ENCODE results near the gene POPDC2. TPM values are rescaled to one million over a fixed set of nuclear protein-coding genes. Genes with fewer than 3 reads are reported as not detected.
"Not testable (repeated sequence)": the region's sequence is repeated elsewhere in the genome, so short reads cannot be mapped to it uniquely, and the experiment has no call there.

POPDC2 gene
- total RNA-seq, 1 experiment from 2014 or later = 0.54 TPM

DNA sequence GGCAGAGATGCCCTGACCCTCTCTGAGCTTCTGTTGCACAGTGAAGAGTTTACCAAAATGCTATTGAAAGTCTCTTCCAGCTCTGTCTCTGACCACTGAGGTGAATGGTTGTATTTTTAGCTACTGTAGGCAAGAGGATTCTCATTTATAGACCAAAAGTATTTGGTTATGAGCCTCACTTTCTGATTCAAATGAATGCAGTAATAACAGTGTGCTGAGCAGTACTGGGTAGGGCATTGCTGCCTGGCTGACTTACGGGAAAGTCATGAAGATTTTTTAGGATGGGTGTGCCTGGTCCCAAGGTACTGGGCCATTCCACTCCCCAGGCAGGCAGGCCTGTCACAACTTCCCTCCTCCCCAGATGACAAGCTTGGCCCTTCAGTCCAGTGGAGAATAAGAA lies 47.2 kb downstream of the POPDC2 start:
- no peak for DNase-seq (ENCODE audit: low spot score)

DNA sequence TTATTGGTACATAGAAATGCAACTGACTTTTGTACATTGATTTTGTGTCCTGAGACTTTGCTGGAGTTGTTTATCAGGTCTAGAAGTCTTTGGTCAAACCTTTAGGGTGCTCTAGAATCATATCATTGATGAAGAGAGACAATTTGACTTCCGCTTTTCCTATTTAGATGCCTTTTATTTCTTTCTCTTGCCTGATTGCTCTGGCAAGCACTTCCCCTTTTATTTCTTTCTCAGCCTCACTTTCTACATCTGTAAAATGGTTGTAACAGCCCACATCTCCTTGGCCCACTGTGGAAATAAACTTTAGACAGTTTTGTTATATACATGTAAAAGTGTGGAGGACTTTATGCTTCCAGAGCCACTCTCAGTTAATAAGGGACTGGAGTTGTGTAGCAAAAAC lies 48.7 kb downstream of the POPDC2 start:
- DNase-seq (ENCODE audit: low spot score) = no peak

DNA sequence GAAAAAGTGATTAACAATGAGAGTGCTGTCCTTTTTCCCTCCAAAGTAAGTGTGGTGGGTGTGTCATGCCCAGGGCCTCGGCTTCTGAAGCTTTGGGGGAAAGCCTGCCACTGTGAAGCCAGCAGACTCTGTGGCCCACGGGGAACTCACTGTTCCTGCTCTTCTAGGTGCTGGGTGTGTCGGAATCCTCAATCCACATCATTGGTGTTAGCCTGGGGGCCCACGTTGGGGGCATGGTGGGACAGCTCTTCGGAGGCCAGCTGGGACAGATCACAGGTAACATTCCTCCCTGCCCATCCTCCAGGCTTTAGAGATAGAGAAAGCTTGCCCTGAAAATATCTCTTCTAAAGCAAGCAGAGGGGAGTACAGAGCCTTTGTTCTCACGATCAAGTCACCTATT lies 51.1 kb downstream of the POPDC2 start:
- no peak for DNase-seq (ENCODE audit: low spot score)

DNA sequence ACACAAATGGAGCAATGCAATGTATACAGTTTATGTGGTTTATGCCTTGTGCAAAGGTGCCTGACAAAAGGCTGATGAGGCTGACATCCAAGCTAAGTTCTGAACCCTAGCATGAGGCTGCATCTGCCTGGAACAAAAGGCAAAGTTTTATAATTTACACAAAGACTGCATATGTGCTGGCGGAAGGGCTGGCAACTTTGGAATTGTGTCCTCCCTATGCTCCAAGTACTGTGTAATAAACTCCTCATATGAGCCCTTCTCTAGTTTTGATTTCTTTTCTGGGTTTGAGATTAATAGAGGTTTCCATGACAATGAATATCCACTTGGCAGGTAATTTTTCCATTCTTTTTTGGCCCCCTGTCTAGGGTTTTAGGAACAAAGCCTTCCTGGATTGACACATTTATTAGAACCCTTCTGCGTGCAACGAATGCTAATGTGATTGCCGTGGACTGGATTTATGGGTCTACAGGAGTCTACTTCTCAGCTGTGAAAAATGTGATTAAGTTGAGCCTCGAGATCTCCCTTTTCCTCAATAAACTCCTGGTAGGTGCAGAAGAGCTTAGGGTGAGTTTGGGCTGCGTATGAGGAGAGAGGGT lies 51.9 kb downstream of the POPDC2 start:
- DNase-seq (ENCODE audit: low spot score) = no peak

DNA sequence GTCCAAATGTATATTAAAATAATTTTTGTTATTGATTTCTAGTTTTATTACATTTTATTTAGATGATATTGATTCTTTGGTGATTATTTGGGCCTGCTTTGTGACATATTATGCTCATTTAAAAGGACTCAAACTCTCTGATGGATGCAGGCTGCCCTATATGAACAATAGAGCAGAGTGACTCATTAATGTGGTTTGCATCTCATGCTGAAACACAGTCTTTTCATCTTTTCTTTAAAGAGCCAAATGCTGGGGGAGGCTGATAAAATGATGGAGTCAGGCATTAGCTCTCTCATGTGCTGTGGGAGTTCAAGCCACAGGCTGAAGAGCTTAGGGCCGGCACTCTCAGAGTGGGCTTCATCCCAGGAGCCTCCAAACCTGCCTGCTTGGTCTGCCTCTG lies 55.5 kb downstream of the POPDC2 start:
- peak; percentile 44 for DNase-seq (ENCODE audit: low spot score)

DNA sequence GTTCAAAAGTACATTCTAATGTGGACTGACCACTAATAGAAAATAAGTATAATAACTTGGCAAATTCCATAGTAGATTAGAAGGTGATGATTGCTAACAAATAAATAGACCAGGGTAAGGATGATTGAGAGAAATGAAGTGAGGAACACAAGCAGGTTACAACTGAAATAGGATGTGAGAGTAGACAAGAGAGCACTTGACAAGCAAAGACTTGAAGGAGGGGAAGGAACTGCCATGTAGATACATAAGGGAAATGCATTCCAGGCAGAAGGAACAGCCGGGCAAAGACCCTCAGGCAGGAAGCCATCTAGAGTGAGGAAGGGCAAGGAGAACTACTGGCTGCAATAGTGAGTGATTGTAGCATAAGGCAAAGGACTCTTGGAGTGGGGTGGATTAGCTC lies 57.7 kb downstream of the POPDC2 start:
- no peak for DNase-seq (ENCODE audit: low spot score)

DNA sequence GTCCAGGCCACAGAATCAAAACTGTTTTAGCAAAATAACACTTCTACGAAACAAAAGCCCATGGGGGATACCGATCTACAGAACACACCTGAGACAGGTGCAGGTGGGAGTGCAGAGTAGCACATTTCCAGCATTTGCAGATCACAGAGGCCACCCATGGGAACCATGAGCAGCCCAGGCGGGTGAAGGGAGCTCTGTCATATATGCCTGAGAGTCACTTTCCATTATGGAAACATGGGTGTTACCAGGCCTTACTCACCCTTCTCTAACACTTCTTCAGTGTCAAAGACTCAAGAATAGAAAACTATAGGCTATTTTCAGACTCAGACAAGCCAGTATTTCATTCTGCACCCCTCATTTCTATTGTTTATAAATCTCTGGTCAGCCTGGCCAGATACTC lies 59.2 kb downstream of the POPDC2 start:
- no peak for DNase-seq (ENCODE audit: low spot score)

DNA sequence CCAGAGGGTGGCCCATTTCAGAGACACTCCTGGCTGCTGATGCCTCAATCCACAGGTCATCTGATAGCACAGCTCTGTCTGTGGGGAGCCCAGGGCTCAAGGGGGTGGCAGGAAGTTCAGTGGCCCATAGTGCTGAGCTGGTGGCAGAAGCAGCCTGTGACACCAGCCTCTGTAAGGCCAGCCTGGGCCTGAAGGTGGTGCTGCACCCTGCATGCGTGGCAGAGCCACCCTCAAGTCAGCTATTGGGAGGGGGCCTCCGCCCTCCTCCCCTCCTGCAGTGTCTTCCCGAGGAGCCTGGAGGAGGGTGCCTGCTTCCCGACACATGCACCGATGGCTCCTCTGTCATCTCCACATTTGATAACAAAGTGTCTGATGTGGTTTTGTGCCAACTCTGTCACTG lies 59.7 kb downstream of the POPDC2 start:
- peak; percentile 33 for DNase-seq (ENCODE audit: low spot score)

DNA sequence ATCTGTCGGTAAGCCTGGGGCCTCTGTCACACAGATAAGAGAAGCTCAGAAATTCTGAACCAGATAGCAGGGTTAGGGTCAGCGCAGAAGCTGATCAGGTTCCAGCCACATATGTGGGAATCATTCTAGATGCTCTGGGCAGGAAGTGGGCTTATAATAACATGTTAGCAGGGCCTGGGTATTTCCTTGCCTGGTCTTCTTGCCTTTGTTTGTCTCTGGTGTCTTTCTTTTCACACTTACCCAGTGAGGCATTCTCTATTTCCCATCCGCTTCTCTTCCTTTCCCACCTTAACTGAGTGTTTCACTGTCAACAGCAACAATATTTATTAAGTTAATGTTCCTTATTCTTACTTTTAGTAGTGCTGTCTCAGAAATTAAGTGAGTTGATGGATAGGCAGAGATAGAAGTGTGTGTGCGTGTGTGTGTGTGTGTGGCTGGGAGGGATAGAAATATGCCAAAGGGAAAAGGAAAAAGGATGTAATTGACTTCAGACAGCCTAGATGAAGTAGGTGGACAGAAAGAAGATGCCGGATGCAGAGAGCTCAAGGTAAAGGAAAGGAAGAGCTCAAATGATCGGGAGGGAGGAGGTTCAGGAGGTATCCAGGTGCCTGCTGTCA lies 60.7 kb downstream of the POPDC2 start:
- no peak for DNase-seq (ENCODE audit: low spot score)

DNA sequence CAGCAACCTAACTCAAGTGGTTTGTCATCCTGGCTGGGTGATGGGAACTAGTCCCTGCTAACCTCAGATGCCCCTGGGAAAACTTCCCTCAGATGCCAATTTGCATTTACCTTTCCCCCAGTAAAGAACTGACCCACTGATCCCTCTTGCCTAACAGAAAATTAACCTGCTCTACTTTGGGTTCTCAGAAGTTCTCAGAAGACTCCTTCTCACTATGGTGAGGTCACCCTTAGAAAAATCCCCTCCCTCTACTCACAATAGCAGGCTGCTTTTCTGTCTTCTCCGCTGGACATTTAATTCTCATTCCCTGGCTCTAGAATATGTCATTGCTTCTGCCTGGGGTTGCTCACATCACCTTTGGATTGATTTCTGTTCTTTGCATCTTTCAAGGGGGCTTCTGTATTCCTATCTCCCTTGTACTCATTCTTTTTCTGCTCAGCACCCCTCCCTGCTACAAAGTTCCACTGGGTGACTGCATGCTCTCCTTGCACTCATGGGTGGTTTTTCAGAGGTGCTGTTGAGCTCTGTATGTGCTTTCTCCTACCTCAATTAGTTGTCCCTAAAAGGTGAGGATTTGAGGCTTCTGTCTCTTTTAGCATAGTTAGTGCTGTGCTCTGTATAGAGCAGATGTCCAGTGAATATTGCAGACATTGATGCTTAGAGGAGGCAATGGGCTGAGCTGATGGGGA lies 61.8 kb downstream of the POPDC2 start:
- DNase-seq (ENCODE audit: low spot score) = no peak

DNA sequence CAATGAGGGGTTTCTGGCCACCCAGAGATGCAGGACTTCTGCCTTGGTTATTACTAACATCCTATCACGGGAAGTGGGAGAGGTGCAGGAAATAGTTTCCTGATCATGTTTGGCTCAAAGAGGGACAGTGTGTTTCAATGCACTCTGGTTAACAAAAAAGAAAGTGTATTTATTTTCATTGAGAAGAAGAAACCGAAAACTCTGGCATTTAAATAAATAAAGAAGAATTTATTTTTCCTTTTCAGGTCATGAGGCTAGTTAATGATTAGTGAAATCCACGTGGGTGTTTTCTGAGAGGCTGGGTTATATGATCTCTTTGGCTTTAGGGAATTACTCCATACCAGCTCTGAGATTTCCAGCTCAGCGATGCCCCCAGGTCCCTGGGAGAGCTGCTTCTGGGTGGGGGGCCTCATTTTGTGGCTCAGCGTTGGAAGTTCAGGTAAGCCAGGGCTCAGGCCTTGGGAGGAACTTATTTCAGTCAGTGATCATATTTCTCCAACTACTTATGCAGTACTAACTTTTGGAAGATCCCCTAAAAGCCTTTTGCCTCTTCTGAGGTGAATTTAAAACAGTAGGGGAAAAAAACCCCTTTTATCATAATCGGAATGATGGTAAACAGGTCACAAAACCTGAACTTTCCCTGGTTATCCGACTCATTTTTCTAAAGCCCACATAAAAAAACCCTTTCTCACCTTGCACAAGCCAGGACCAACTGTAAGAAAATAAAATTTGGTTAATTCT lies 62.7 kb downstream of the POPDC2 start, which contains the start of gene PLA1A:
TSS of gene PLA1A (plus strand) at position 338 of the 741 bp plus-strand sequence. CDS start at position 367, 29 bp downstream.
- DNase-seq (ENCODE audit: low spot score) = no peak

DNA sequence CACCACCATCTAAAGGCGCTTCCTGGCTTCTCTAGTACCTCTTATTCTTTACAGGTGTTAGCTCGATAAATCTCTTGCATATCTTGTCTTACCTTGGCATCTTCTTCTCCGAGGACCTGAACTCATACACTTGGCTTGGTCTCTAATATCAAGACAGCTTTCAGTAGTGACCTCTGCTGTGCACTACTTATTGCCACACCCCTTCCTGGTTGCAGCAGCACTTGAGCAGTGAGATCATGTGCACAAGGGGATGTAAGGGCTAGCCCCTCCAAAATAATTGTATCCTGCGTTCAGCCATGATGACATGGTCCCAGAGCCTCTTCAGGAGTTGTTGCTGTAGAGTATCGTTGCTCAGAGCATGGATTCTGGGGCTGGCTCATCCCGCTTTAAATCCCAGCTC lies 64.0 kb downstream of the POPDC2 start:
- DNase-seq (ENCODE audit: low spot score) = no peak

DNA sequence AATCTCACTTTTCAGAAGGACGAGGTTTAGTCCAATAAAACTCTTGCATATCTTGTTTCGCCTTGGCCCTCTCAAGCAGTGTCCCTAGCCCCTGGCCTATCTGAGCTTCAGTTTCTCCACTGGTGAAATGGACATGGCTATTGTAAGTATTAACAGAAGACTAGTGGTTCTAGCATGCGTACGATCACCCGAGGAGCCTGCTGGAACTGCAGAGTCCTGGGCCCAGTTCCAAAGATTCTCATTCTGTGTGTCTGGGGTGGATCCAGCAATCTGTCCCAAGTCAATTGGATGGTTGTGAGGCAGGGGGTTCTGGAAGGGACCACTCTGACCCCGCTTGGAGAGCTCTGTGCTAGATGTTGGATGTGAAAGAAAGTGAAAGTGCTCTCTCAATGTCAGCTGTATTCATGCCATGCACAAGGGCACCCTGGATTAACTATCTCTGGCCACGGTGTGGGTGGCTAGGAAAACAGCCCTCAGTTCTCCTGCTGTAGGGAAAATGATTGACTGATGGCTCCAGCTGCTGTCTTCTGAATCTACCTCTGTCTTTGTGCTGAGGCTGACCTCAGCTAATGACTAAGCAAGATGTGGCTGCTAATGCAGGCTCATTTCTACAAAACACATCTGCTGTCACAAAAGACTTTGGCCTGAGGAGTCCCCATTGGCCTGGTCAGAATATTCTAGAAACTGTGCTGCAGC lies 64.6 kb downstream of the POPDC2 start:
- DNase-seq (ENCODE audit: low spot score) = no peak

DNA sequence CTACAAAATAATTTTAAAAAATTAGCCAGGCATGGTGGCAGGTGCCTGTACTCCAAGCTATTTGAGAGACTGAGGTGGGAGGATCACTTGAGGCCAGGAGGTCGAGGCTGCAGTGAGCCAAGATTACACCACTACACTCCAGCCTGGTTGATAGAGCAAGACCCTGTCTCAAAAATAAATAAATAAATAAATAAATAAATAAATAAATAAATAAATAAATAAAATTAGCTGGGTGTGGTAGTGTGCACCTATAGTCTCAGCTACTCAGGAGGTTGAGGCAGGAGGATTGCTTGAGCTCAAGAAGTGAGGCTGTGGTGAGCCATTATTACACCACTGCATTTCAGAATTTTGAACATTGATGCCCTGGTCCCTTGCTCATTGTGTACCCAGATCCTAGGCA lies 65.5 kb downstream of the POPDC2 start:
- DNase-seq (ENCODE audit: low spot score) = not testable (repeated sequence)

DNA sequence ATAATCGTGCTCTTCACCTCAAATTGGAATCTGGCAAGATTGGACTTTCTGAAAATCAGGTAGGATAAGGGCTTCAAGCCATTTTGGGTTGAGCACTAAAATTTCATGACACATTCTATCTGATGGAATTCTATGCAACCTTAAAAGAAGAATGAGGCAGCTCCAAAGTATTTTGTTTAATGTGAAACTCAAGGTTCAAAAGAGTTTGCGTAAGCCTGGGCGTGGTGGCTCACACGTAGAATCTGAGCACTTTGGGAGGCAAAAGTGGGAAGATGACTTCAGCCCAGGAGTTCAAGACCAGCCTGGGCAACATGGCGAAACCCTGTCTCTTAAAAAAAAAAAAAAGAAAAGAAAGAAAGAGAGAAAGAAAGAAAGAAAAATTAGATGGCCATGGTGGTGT lies 66.3 kb downstream of the POPDC2 start:
- no peak for DNase-seq (ENCODE audit: low spot score)

DNA sequence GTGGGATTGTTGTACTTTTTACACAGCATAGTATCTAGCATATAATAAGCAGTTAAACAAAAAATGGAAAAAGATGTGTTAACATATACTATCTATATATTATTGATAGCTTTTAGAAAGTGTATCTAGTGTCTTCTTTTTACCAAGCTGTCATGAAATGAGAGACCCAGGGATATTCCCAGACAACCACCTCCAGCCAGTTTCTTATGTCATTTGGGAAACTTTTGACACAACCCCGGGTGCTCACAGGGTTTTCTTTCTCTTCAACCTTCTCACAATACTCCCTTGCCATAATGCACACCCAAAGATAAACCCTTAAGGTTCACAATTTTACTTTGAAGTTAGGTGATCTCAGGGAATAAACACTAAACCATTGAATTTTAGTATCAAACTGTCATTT lies 67.5 kb downstream of the POPDC2 start:
- no peak for DNase-seq (ENCODE audit: low spot score)

Other genes with a start within 250 kb of the POPDC2 start
- 45.2 and 59.5 TPM in 2 replicates for gene TMEM39A, start 197.0 kb downstream of the POPDC2 start, total RNA-seq (2014; rRNA removed; shearing (Covaris generic))
- gene POGLUT1, start 191.6 kb downstream of the POPDC2 start, total RNA-seq (2014; rRNA removed; shearing (Covaris generic)) = 26.6 and 30.8 TPM in 2 replicates
- 112 and 128 TPM in 2 replicates for gene TIMMDC1, start 162.0 kb downstream of the POPDC2 start, total RNA-seq (2014; rRNA removed; shearing (Covaris generic))
- gene CD80, start 101.0 kb downstream of the POPDC2 start, total RNA-seq (2014; rRNA removed; shearing (Covaris generic)) = not detected in 2 replicates
- gene ADPRH, start 81.1 kb downstream of the POPDC2 start, total RNA-seq (2014; rRNA removed; shearing (Covaris generic)) = not detected in 2 replicates
- gene PLA1A, start 62.7 kb downstream of the POPDC2 start, total RNA-seq (2014; rRNA removed; shearing (Covaris generic)) = 0.04 and 0.18 TPM in 2 replicates
- gene COX17, start 16.8 kb upstream of the POPDC2 start, total RNA-seq (2014; rRNA removed; shearing (Covaris generic)) = 90.9 and 100 TPM in 2 replicates
- gene CFAP91, start 42.4 kb upstream of the POPDC2 start, total RNA-seq (2014; rRNA removed; shearing (Covaris generic)) = 0.17 TPM in 1 of 2 replicates, not detected in the other
- gene NR1I2, start 121.5 kb upstream of the POPDC2 start, total RNA-seq (2014; rRNA removed; shearing (Covaris generic)) = not detected in 2 replicates

Data from H4 (cell line).